Eye (tissue), 1 donor: ENCODE data around the gene MRPL20.
"Not testable (repeated sequence)": the region's sequence is repeated elsewhere in the genome, so short reads cannot be mapped to it uniquely, and the experiment has no call there.

Experiments used
- DNase-seq: peaks from one replicate; pipeline ENCODE4 v3.0.0-alpha.2; 2015

The MRPL20 gene

GRCh38 chr1:1380860-1381259 lies 26.2 kb downstream of the MRPL20 start:
- DNase-seq = no peak

GRCh38 chr1:1377540-1378205 lies 29.4 kb downstream of the MRPL20 start:
- DNase-seq = no peak

DNA sequence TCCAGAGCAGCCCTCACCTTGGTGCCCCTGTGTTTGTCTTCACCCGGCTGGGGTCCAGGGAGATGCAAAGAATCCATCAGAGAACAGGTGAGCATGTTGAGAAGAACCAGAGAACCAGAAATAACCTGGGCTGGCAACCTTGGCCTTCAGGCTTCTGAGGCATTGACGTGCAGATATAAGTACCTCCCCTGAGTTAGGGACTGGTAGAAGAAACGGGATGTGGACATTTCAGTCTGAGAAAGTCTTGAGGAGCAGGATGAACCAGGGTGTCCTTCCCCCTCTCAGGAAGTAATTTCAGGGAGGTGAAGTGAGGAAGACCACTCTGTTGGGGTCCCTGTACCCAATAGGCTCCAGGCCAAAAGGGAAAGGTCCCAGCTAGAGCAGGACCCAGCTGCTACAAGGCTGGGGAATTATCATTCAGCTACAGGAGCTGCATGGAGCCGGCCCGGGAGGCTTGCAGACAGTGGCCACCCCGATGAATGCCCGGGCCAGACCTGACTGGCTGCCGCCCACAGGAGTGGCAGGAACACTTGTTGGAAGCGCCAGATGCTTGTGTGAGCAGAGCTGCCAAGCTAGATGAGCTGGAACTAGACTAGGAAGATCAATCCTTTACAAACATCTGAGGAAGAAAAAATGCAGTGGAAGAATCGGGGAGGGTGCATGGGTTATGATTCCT lies 30.4 kb downstream of the MRPL20 start:
- DNase-seq = no peak

GRCh38 chr1:1374929-1375662 lies 32.0 kb downstream of the MRPL20 start, which contains the start of gene AURKAIP1:
TSS of gene AURKAIP1 (minus strand) at chr1:1375207. CDS start at chr1:1374756, 451 bp downstream.
- peak; percentile 100 for DNase-seq

GRCh38 chr1:1374589-1374928 lies 32.5 kb downstream of the MRPL20 start:
- DNase-seq = no peak

DNA sequence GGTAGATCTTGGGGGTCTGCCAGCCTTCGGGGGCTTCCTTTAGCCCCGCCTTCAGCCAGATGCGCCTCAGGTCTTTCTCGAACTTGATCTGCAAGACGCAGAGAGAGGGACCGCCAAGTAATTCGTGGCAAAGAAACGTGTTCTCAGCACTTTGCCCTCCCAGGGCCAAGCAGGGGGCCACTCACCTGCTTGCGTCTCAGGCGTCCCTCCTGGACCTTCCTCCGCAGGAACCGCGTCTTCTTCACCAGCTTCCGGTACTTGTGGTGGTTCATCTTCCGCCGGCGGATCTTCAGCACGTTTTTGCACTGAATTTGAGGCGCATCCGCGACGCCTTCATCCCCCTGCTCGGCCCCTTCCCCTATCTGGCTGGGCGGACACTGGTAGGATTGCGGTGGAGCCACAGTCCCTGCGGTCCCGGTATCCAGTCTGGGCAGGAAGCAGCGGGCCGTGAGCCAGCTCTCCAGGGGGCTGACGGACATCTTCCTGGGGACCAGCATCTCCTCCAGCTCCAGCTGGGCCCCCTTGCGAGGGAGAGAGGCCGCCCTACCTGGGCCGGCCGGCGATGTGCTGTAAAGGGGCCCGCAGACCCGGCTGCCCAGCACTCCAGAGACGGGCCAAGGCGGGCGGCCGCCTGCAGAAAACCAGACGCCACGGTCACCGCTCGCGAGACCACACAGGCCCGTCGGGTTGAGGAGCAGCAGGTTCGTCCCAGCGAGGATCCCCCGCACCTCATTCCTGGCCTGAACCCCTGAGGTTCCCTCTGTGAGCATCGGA lies 33.1 kb downstream of the MRPL20 start:
- no peak for DNase-seq

- no peak for DNase-seq
Measured at GRCh38 chr1:1373051-1373814, 33.9 kb downstream of the MRPL20 start.

GRCh38 chr1:1371746-1372711 lies 35.1 kb downstream of the MRPL20 start:
- DNase-seq = peak; percentile 86

GRCh38 chr1:1371364-1371745 lies 35.7 kb downstream of the MRPL20 start:
- DNase-seq = no peak

DNA sequence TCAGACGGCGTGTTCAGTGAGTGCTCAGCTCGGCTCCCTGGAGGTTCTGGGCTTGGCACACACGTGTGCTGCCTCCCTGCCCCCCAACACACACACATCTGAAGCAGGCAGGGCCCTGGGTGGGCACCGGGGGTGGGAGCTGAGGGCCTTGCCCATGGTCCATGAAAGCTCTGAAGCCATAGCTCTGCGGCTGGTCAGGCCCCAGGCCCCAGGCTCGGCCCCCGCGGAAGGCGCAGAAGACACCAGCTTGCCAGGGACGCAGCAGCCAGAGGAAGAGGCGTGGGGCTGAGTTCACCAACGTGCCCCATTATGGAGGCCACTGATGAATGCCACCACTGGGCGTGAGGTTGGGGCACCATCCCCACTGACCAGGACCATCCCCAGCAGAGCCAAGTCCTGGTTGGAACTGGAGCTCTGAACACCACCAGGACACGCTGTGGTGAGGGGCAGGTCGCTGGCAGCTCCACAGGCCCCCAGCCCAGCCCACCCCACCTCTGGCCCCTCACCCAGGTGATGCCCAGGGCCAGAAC lies 36.3 kb downstream of the MRPL20 start:
- DNase-seq = no peak

DNA sequence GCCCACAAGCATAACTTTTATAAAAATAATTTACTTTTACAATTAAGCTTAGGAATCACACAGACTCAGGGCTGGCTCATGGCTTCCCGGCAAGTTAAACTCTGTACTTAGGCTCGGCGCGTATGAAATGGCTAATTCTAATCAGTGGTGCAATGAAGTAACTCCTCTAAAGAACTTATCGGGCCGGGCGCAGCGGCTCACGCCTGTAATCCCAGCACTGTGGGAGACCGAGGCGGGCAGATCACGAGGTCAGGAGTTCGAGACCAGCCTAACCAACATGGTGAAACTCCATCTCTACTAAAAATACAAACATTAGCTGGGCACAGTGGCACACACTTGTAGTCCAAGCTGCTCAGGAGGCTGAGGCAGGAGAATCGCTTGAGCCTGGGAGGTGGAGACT lies 37.0 kb downstream of the MRPL20 start:
- DNase-seq = not testable (repeated sequence)

- peak; percentile 58 for DNase-seq
Measured at GRCh38 chr1:1367315-1367714, 39.8 kb downstream of the MRPL20 start.

- peak; percentile 71 for DNase-seq
Measured at GRCh38 chr1:1366699-1367066, 40.4 kb downstream of the MRPL20 start.

- DNase-seq = peak; percentile 26
Measured at GRCh38 chr1:1365875-1366698, 41.0 kb downstream of the MRPL20 start.

DNA sequence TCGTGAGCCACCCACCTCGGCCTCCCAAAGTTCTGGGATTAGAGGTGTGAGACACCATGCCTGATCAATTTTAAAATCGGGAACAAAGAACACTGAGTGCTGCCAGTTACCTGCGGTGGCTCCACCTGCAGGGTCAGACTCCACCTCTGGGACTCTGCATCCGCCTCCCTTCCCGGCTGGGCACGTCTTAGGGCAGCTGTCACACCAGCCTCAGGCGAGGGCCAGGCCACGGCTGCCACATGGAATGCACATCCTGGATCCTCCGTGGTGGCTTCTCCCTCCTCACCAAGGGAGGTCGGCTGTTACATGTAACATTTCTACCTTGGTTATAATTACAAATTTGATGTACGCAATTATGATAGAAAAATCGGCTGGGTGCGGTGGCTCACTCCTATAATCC lies 42.8 kb downstream of the MRPL20 start:
- DNase-seq = no peak

DNA sequence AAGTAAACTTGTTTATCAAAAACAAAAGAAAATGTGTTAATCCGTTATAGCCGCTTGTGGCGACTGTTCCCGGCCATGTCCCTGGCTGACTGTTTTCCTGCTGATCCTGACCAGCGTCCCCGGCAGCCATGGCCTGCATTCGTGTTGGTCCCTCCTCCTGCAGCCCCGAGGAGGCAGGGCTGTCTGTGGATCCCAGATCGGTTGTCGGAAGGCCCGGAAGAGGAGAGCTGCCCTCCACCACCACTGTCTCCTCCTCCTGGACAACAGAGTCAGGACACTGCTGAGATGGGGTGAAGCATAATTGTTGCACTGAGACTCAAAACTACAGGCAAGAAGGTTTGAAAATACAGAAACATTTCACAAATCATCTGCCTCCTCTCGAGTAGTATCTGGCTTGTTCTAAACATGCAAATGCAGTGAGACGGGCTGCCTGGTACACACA lies 45.1 kb downstream of the MRPL20 start:
- peak; percentile 76 for DNase-seq

DNA sequence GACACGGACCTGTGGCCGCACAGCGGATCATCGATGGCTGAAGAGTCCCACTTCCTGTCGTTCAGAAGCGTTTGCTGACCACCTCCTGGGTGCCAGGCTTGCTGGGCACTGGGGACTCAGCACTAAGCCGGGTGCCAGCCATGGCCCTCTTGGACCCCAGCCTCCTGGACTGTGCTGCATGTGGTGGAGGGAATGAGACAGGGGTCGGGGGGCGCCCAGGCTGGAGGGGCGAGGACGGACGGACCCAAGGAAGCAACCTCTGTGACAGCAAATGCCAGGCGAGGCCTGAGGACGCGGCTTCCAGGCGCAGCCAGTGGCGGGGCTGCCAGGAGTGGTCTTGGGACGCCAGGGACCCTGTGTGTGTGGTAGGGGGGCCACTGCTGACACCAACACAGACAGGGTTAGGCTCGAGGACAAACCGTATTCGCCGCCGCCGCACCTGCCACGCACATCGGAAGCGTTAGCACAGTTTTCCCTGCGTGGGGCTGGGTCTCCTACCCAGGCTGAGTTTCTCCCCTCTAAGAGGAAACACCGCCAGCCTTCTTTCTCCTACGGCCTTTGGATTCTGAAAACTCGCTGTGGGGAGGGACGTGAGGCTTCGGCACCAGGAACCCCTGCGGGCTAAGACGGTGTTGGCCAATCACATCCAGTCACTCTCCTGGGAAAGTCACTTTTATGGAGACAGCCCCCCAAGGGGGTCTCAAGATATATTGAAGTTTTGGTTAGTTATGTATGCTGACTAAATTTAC lies 45.7 kb downstream of the MRPL20 start:
- DNase-seq = no peak

DNA sequence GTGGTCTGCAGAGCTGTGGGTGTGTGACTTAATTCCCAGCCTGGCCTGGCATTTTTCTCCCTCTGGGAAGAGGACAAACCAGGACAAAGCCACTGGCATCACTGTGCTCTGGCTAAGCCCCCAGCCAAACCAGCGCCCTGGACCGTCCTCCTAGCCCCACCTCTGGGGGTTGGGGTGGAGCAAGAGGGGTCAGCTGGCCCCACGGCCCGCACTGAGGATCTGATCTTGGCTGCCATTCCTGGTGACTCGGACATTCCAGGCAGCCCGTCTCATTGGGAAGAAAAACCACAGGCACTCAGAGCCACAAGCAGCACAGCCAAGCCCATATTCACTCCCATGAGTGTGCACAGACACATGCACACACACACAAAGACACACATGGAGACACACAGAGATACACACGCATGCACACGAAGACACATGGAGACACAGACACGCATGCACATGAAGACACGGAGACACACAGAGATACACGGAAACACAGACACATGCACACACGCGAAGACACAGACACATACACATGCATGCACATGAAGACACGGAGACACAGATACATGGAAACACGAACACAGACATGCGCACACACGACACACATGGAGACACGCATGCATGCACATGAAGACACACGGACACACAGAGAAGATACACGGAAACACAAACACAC lies 46.5 kb downstream of the MRPL20 start:
- DNase-seq = peak; percentile 61
